ENCODE results near the gene KLHDC9.

- TF ChIP-seq CTCF (IDR thresholded peaks at IDR 0.05) (no peak), EZH2 (IDR thresholded peaks at IDR 0.05; ENCODE audit: borderline replicate concordance, insufficient read depth, low read depth, low read length, poor library complexity, severe bottlenecking) (no peak)
Measured at GRCh38 chr1:161095230-161095629, 2.9 kb upstream of the KLHDC9 start.
